NCI-H187 (cell line): ENCODE measurements around the gene IP6K3.

Experiments used
- DNase-seq, 2 experiments: peaks; one replicate each; lab custom pipeline; 2025; lab: John Stamatoyannopoulos, UW

IP6K3 gene

GRCh38 chr6:33740794-33741193 lies 5.9 kb downstream of the IP6K3 start:
- DNase-seq: no peak

GRCh38 chr6:33740204-33740608 lies 6.5 kb downstream of the IP6K3 start:
- DNase-seq: no peak

GRCh38 chr6:33739571-33739970 lies 7.1 kb downstream of the IP6K3 start:
- no peak for DNase-seq

GRCh38 chr6:33738879-33739278 lies 7.8 kb downstream of the IP6K3 start:
- DNase-seq: no peak

GRCh38 chr6:33738153-33738552 lies 8.6 kb downstream of the IP6K3 start:
- DNase-seq: no peak

- DNase-seq: no peak
Observed at GRCh38 chr6:33737267-33738026, 9.3 kb downstream of the IP6K3 start.

- no peak for DNase-seq
Observed at GRCh38 chr6:33735216-33735615, 11.5 kb downstream of the IP6K3 start.

GRCh38 chr6:33733709-33734007 lies 13.0 kb downstream of the IP6K3 start:
- DNase-seq: no peak

GRCh38 chr6:33732817-33733708 lies 13.6 kb downstream of the IP6K3 start:
- no peak for DNase-seq

GRCh38 chr6:33732385-33732784 lies 14.3 kb downstream of the IP6K3 start:
- no peak for DNase-seq

GRCh38 chr6:33731751-33732282 lies 14.9 kb downstream of the IP6K3 start:
- no peak for DNase-seq

GRCh38 chr6:33731035-33731434 lies 15.7 kb downstream of the IP6K3 start:
- DNase-seq: no peak

- no peak for DNase-seq
Observed at GRCh38 chr6:33730611-33731010, 16.1 kb downstream of the IP6K3 start.

GRCh38 chr6:33729059-33729458 lies 17.6 kb downstream of the IP6K3 start:
- DNase-seq: no peak

- DNase-seq: no peak
Observed at GRCh38 chr6:33728438-33728837, 18.3 kb downstream of the IP6K3 start.

- DNase-seq: no peak
Observed at GRCh38 chr6:33727932-33728331, 18.8 kb downstream of the IP6K3 start.

- DNase-seq: no peak
Observed at GRCh38 chr6:33727126-33727525, 19.6 kb downstream of the IP6K3 start.

GRCh38 chr6:33726696-33727095 lies 20.0 kb downstream of the IP6K3 start:
- no peak for DNase-seq

GRCh38 chr6:33725891-33726673 lies 20.6 kb downstream of the IP6K3 start:
- no peak for DNase-seq

GRCh38 chr6:33725222-33725621 lies 21.5 kb downstream of the IP6K3 start:
- no peak for DNase-seq

GRCh38 chr6:33724102-33725023 lies 22.3 kb downstream of the IP6K3 start:
- no peak for DNase-seq
